IMR-90 (cell line): ENCODE measurements around the gene CSNK1D. TPM values are rescaled to one million over a fixed set of nuclear protein-coding genes. Genes with fewer than 3 reads are reported as not detected.

Experiments
- ATAC-seq: fragments of 200-7000 bp; cut with Tn5 transposase; 2 replicates; pipeline ENCODE4 v1.9.1; 2020; ENCODE audit warnings: low read depth, mild to moderate bottlenecking, moderate library complexity
- BruUV-seq: library from RNA; stranded (reverse); fragments of 400-500 nt; replicated peaks from 2 replicates; lab custom pipeline; 2021; lab: Mats Ljungman, UMichigan
- CTCF ChIA-PET: fragments of 300-600 bp; formaldehyde crosslinking; extraction: SDS; loops from one replicate; lab custom pipeline; 2021; ENCODE audit warnings: antibody characterized with exemption; lab: Yijun Ruan, JAX
- POLR2A ChIA-PET: fragments of 300-600 bp; sonication (Branson Sonifier 250); formaldehyde crosslinking; loops from one replicate; lab custom pipeline; 2022; ENCODE audit warnings: antibody characterized with exemption; ENCODE audit not compliant: unreplicated experiment; lab: Charles Lee
- DNase-seq: peaks from one replicate; pipeline ENCODE4 v3.0.0; 2013
- H2AFZ ChIP-seq: replicated peaks from 2 replicates; pipeline ENCODE3; 2013; ENCODE audit warnings: low read length, mild to moderate bottlenecking; ENCODE audit not compliant: poor library complexity
- H2AK5ac ChIP-seq: 2 replicates; pipeline ENCODE4 v1.6.1; 2013; ENCODE audit warnings: low read depth, low read length, inconsistent platforms
- H2AK9ac ChIP-seq: replicated peaks from 2 replicates; pipeline ENCODE3; 2013; ENCODE audit warnings: mild to moderate bottlenecking, low read depth, low read length, moderate library complexity; ENCODE audit not compliant: poor library complexity
- H2BK120ac ChIP-seq: 2 replicates; pipeline ENCODE4 v1.6.1; 2013; ENCODE audit warnings: low read depth, low read length, inconsistent platforms
- H2BK15ac ChIP-seq: 3 replicates; pipeline ENCODE4 v1.6.1; 2013; ENCODE audit warnings: low read depth, low read length, inconsistent platforms
- H2BK20ac ChIP-seq: 2 replicates; pipeline ENCODE4 v1.6.1; 2013; ENCODE audit warnings: low read depth, mild to moderate bottlenecking, inconsistent platforms, low read length, moderate library complexity
- H2BK5ac ChIP-seq: 2 replicates; pipeline ENCODE4 v1.6.1; 2013; ENCODE audit warnings: mild to moderate bottlenecking, low read depth, low read length, inconsistent platforms; ENCODE audit not compliant: poor library complexity, severe bottlenecking
- H3K14ac ChIP-seq: replicated peaks from 2 replicates; pipeline ENCODE4 v1.6.1; 2013; ENCODE audit warnings: low read depth, low read length, inconsistent platforms
- H3K18ac ChIP-seq: 2 replicates; pipeline ENCODE4 v1.6.1; 2013; ENCODE audit warnings: low read depth, low read length, control low read depth
- H3K23ac ChIP-seq: 2 replicates; pipeline ENCODE4 v1.6.1; 2013; ENCODE audit warnings: low read depth, low read length, inconsistent platforms
- H3K27ac ChIP-seq: 2 replicates; pipeline ENCODE4 v1.5.1; 2013; ENCODE audit warnings: mild to moderate bottlenecking, control low read depth, low read length; ENCODE audit not compliant: insufficient read depth
- H3K27me3 ChIP-seq: 2 replicates; pipeline ENCODE4 v1.6.1; 2013; ENCODE audit warnings: low read length; ENCODE audit not compliant: control insufficient read depth, insufficient read depth
- H3K36me3 ChIP-seq: 2 replicates; pipeline ENCODE4 v1.6.1; 2013; ENCODE audit warnings: low read length, mixed read lengths; ENCODE audit not compliant: control insufficient read depth, insufficient read depth
- H3K4ac ChIP-seq: 2 replicates; pipeline ENCODE4 v1.6.1; 2013; ENCODE audit warnings: low read depth, low read length, inconsistent platforms
- H3K4me1 ChIP-seq: 2 replicates; pipeline ENCODE4 v1.6.1; 2013; ENCODE audit warnings: low read length, mixed read lengths; ENCODE audit not compliant: control insufficient read depth, insufficient read depth
- H3K4me2 ChIP-seq: 2 replicates; pipeline ENCODE4 v1.6.1; 2013; ENCODE audit warnings: low read depth, mild to moderate bottlenecking, control low read depth, low read length, moderate library complexity
- H3K4me3 ChIP-seq: 2 replicates; pipeline ENCODE4 v1.5.1; 2013; ENCODE audit warnings: low read depth, mild to moderate bottlenecking, control low read depth, low read length, moderate library complexity; ENCODE audit not compliant: insufficient read depth
- H3K56ac ChIP-seq: 2 replicates; pipeline ENCODE4 v1.6.1; 2013; ENCODE audit warnings: low read length, inconsistent platforms; ENCODE audit not compliant: insufficient read depth; ENCODE audit errors: extremely low read depth
- H3K79me1 ChIP-seq, 2 experiments: 2 replicates each; pipeline ENCODE4 v1.6.1; 2013; ENCODE audit warnings: low read length in 2 of 2, inconsistent platforms in 1 of 2, low read depth in 1 of 2
- H3K9ac ChIP-seq: 2 replicates; pipeline ENCODE4 v1.6.1; 2013; ENCODE audit warnings: low read depth, low read length, control low read depth
- H3K9me1 ChIP-seq: 2 replicates; pipeline ENCODE4 v1.6.1; 2013; ENCODE audit warnings: low read length, inconsistent platforms; ENCODE audit not compliant: insufficient read depth
- H3K9me3 ChIP-seq: 2 replicates; pipeline ENCODE4 v1.6.1; 2013; ENCODE audit warnings: low read length; ENCODE audit not compliant: control insufficient read depth, insufficient read depth
- H4K20me1 ChIP-seq: 2 replicates; pipeline ENCODE4 v1.6.1; 2013; ENCODE audit warnings: low read length, inconsistent platforms; ENCODE audit not compliant: insufficient read depth
- H4K5ac ChIP-seq: 2 replicates; pipeline ENCODE4 v1.6.1; 2013; ENCODE audit warnings: mild to moderate bottlenecking, low read depth, low read length, control low read depth
- H4K8ac ChIP-seq, 2 experiments: 2 replicates each; pipeline ENCODE4 v1.6.1; 2013; ENCODE audit warnings: low read depth in 2 of 2, low read length in 2 of 2, control low read depth in 1 of 2, inconsistent platforms in 1 of 2
- H4K91ac ChIP-seq: 2 replicates; pipeline ENCODE4 v1.6.1; 2013; ENCODE audit warnings: low read depth, low read length, inconsistent platforms; ENCODE audit not compliant: insufficient read depth
- BHLHE40 ChIP-seq: fragments of 150-350 bp; IDR thresholded peaks from 2 replicates; pipeline ENCODE4 v1.6.1; 2016; ENCODE audit warnings: mild to moderate bottlenecking, low read depth, low read length
- CEBPB ChIP-seq: IDR thresholded peaks from 2 replicates; pipeline ENCODE4 v1.6.1; 2012; ENCODE audit warnings: low read depth, low read length, improper control_type of control experiment
- CHD1 ChIP-seq: IDR thresholded peaks from 2 replicates; pipeline ENCODE4 v1.6.1; 2012; ENCODE audit warnings: low read depth, low read length, improper control_type of control experiment
- FOS ChIP-seq: fragments of 150-350 bp; IDR thresholded peaks from 2 replicates; pipeline ENCODE4 v1.6.1; 2016; ENCODE audit warnings: low read depth, low read length
- MAFK ChIP-seq: IDR thresholded peaks from 2 replicates; pipeline ENCODE4 v1.6.1; 2012; ENCODE audit warnings: low read depth, low read length, improper control_type of control experiment
- MAZ ChIP-seq: IDR thresholded peaks from 2 replicates; pipeline ENCODE4 v1.6.1; 2012; ENCODE audit warnings: low read depth, mild to moderate bottlenecking, low read length, improper control_type of control experiment, moderate library complexity, borderline replicate concordance
- MXI1 ChIP-seq: IDR thresholded peaks from 2 replicates; pipeline ENCODE4 v1.6.1; 2012; ENCODE audit warnings: low read depth, mild to moderate bottlenecking, low read length, moderate library complexity, borderline replicate concordance
- NFE2L2 ChIP-seq: fragments of 150-350 bp; IDR thresholded peaks from 2 replicates; pipeline ENCODE4 v1.6.1; 2016; ENCODE audit warnings: low read depth, mild to moderate bottlenecking, low read length
- POLR2A ChIP-seq: IDR thresholded peaks from 2 replicates; pipeline ENCODE4 v1.6.1; 2012; ENCODE audit warnings: mild to moderate bottlenecking, low read depth, low read length
- RAD21 ChIP-seq: IDR thresholded peaks from 2 replicates; pipeline ENCODE4 v1.6.1; 2012; ENCODE audit warnings: low read length, improper control_type of control experiment
- RCOR1 ChIP-seq: IDR thresholded peaks from 2 replicates; pipeline ENCODE4 v1.6.1; 2012; ENCODE audit warnings: mild to moderate bottlenecking, low read length, improper control_type of control experiment; ENCODE audit not compliant: insufficient replicate concordance
- RFX5 ChIP-seq: IDR thresholded peaks from 2 replicates; pipeline ENCODE4 v1.8.0; 2012; ENCODE audit warnings: low read depth, mild to moderate bottlenecking, low read length, moderate library complexity
- SMC3 ChIP-seq: fragments of 150-350 bp; IDR thresholded peaks from 2 replicates; pipeline ENCODE4 v1.6.1; 2016; ENCODE audit warnings: low read depth, mild to moderate bottlenecking, antibody characterized with exemption, low read length, moderate library complexity
- WGBS, 2 experiments: methylation state at CpG; one replicate each; pipeline versions ENCODE4 v1.1.5 to v1.1.7; 2013; ENCODE audit warnings: missing lambda C conversion rate in 2 of 2; ENCODE audit not compliant: insufficient read length in 1 of 2; ENCODE audit errors: extremely low coverage in 2 of 2; 5-methylcytosine and 5-hydroxymethylcytosine counted together
- dilution Hi-C: fragments of 300-500 bp; cut with HindIII; formaldehyde crosslinking; loops from one replicate; pipeline ENCODE4 v1.14.3; 2018; ENCODE audit warnings: low sequenced_read_pairs; ENCODE audit not compliant: unreplicated experiment
- in situ Hi-C: fragments of 300-500 bp; cut with MboI; formaldehyde crosslinking; loops from 3 replicates; pipeline ENCODE4 v1.14.3; 2019; ENCODE audit warnings: low sequenced_read_pairs, inconsistent platforms, mixed read lengths
- intact Hi-C: fragments of 100-400 bp; cut with micrococcal nuclease; formaldehyde crosslinking; loops from 2 replicates; pipeline ENCODE4 v1.10.0; 2022
- polyA plus RNA-seq, 3 experiments: library from polyadenylated mRNA; depleted of rRNA; stranded (reverse); fragments of >200 nt; gene quantifications; 2 replicates each; pipeline ENCODE4 v1.2.3, GENCODE V29; 2012; ENCODE audit warnings: low replicate concordance in 1 of 3
- total RNA-seq: library from RNA; depleted of rRNA; stranded (reverse); fragments of >200 nt; gene quantifications from 2 replicates; pipeline ENCODE4 v1.2.3, GENCODE V29; 2012
- TF ChIP-seq, protein P1 (sequence below): conservative IDR thresholded peaks from 2 replicates; pipeline ENCODE4 v1.5.1; 2012; ENCODE audit warnings: mild to moderate bottlenecking, low read depth, low read length, improper control_type of control experiment
- TF ChIP-seq, protein P2 (sequence below): fragments of 150-350 bp; IDR thresholded peaks from 2 replicates; pipeline ENCODE4 v1.6.1; 2016; ENCODE audit warnings: low read depth, mild to moderate bottlenecking, low read length, moderate library complexity, borderline replicate concordance
- TF ChIP-seq, protein P3 (sequence below): fragments of 150-350 bp; IDR thresholded peaks from 2 replicates; pipeline ENCODE4 v1.6.1; 2017; ENCODE audit warnings: mild to moderate bottlenecking, antibody characterized with exemption, low read length, low read depth

Gene CSNK1D
- total and polyA plus RNA-seq, 2 of the 4 experiments (the other 2 are of a cell fraction) = 47.1 to 186 TPM

DNA sequence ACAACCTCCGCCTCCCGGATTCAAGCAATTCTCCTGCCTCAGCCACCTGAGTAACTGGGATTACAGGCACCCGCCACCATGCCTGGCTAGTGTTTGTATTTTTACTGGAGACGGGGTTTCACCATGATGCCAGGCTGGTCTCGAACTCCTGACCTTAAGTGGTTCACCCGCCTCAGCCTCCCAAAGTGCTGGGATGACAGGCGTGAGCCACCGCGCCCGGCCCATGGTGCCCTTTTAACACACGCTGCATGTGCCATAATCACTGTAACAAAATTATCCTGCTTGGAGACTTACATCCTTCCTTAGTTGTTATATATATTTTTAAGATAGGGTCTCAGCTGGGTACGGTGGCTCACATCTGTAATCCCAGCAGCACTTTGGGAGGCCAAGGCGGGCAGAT, 38.5 kb upstream of the CSNK1D start:
- intact Hi-C loops (no loop called here), in situ Hi-C loops (no loop called here), dilution Hi-C loops (no loop called here)
- no peak for DNase-seq
- Histone ChIP-seq H3K27me3 (peaks cover 60% of the 10 kb centered on the region), H2AFZ (no peak overlapping the region), H4K8ac (no peak overlapping the region), H3K36me3 (no peaks in the 10 kb centered on the region), H3K9me3 (no peaks in the 10 kb centered on the region), H3K9me1 (no peaks in the 10 kb centered on the region), H4K5ac (no peak overlapping the region), H3K4me3 (no peak overlapping the region), H3K27ac (no peak overlapping the region), H2BK15ac (no peak overlapping the region), H4K20me1 (0 out of 2 replicates have a peak, but pooled peaks cover 4% of the 10 kb centered on the region), H3K18ac (no peak overlapping the region), H3K4ac (no peak overlapping the region), H3K4me2 (no peak overlapping the region), H2AK5ac (no peak overlapping the region), H2BK20ac (no peak overlapping the region), H3K14ac (no peak overlapping the region), H3K23ac (no peak overlapping the region), H2BK5ac (no peak overlapping the region), H4K91ac (no peak overlapping the region), H3K56ac (no peak overlapping the region), H3K9ac (no peak overlapping the region), H2AK9ac (no peak overlapping the region), H3K79me1 (no peaks in the 10 kb centered on the region), H2BK120ac (no peak overlapping the region), H3K4me1 (no peaks in the 10 kb centered on the region)
- 85% methylated on average over 2 of the region's 13 CpGs; no CpG with 5 or more reads in 1 of the 2 experiments for WGBS, 2 experiments
- no TSS peak for BruUV-seq
- ATAC-seq = no peak
- POLR2A ChIA-PET = no interaction called here
- CTCF ChIA-PET = interaction anchor here (0.9 kb wide), 1 partner anchor 19 kb away, joined by 4 read pairs; no protein-coding TSS in a partner anchor
- TF ChIP-seq MAFK (no peak), POLR2A (no peak), RCOR1 (no peak), NFE2L2 (no peak), FOS (no peak), MAZ (no peak), BHLHE40 (no peak), RAD21 (no peak), SMC3 (no peak), CHD1 (no peak), CEBPB (no peak), MXI1 (no peak), RFX5 (no peak)
- TF ChIP-seq, protein P1, sequence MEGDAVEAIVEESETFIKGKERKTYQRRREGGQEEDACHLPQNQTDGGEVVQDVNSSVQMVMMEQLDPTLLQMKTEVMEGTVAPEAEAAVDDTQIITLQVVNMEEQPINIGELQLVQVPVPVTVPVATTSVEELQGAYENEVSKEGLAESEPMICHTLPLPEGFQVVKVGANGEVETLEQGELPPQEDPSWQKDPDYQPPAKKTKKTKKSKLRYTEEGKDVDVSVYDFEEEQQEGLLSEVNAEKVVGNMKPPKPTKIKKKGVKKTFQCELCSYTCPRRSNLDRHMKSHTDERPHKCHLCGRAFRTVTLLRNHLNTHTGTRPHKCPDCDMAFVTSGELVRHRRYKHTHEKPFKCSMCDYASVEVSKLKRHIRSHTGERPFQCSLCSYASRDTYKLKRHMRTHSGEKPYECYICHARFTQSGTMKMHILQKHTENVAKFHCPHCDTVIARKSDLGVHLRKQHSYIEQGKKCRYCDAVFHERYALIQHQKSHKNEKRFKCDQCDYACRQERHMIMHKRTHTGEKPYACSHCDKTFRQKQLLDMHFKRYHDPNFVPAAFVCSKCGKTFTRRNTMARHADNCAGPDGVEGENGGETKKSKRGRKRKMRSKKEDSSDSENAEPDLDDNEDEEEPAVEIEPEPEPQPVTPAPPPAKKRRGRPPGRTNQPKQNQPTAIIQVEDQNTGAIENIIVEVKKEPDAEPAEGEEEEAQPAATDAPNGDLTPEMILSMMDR = no peak
- TF ChIP-seq, protein P2, sequence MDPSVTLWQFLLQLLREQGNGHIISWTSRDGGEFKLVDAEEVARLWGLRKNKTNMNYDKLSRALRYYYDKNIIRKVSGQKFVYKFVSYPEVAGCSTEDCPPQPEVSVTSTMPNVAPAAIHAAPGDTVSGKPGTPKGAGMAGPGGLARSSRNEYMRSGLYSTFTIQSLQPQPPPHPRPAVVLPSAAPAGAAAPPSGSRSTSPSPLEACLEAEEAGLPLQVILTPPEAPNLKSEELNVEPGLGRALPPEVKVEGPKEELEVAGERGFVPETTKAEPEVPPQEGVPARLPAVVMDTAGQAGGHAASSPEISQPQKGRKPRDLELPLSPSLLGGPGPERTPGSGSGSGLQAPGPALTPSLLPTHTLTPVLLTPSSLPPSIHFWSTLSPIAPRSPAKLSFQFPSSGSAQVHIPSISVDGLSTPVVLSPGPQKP = no peak
- TF ChIP-seq, protein P3, sequence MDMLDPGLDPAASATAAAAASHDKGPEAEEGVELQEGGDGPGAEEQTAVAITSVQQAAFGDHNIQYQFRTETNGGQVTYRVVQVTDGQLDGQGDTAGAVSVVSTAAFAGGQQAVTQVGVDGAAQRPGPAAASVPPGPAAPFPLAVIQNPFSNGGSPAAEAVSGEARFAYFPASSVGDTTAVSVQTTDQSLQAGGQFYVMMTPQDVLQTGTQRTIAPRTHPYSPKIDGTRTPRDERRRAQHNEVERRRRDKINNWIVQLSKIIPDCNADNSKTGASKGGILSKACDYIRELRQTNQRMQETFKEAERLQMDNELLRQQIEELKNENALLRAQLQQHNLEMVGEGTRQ = no peak
